ENCODE measurements around the gene PRKAB1.
"Not testable (repeated sequence)": the region's sequence is repeated elsewhere in the genome, so short reads cannot be mapped to it uniquely, and the experiment has no call there.

The PRKAB1 gene

GRCh38 chr12:119667577-119668323, at the start of gene PRKAB1:
Gene PRKAB1, plus strand, starts transcription at chr12:119668133. Its CDS starts 112 bp downstream, at chr12:119668245.
- DNase-seq (ENCODE audit: low spot score) = peak; percentile 97

GRCh38 chr12:119618328-119618896, 49.5 kb upstream of the PRKAB1 start:
- DNase-seq (ENCODE audit: low spot score) = not testable (repeated sequence)

- no peak for DNase-seq (ENCODE audit: low spot score)
These were observed 47.4 kb upstream of the PRKAB1 start for GRCh38 chr12:119620490-119620889.

GRCh38 chr12:119621878-119622277, 46.1 kb upstream of the PRKAB1 start:
- no peak for DNase-seq (ENCODE audit: low spot score)

- no peak for DNase-seq (ENCODE audit: low spot score)
These were observed 43.0 kb upstream of the PRKAB1 start for GRCh38 chr12:119624966-119625365.

- no peak for DNase-seq (ENCODE audit: low spot score)
These were observed 40.8 kb upstream of the PRKAB1 start for GRCh38 chr12:119627019-119627643.

- DNase-seq (ENCODE audit: low spot score) = no peak
These were observed 40.2 kb upstream of the PRKAB1 start for GRCh38 chr12:119627686-119628085.

- DNase-seq (ENCODE audit: low spot score) = no peak
These were observed 37.6 kb upstream of the PRKAB1 start for GRCh38 chr12:119630223-119630780.

GRCh38 chr12:119630962-119631550, 36.9 kb upstream of the PRKAB1 start:
- DNase-seq (ENCODE audit: low spot score) = no peak

GRCh38 chr12:119631930-119632678, 35.8 kb upstream of the PRKAB1 start:
- DNase-seq (ENCODE audit: low spot score) = no peak

- no peak for DNase-seq (ENCODE audit: low spot score)
These were observed 33.2 kb upstream of the PRKAB1 start for GRCh38 chr12:119634743-119635142.

GRCh38 chr12:119642986-119643385, 24.9 kb upstream of the PRKAB1 start:
- DNase-seq (ENCODE audit: low spot score) = no peak

- DNase-seq (ENCODE audit: low spot score) = no peak
These were observed 23.0 kb upstream of the PRKAB1 start for GRCh38 chr12:119644930-119645329.

GRCh38 chr12:119645535-119646059, 22.3 kb upstream of the PRKAB1 start:
- DNase-seq (ENCODE audit: low spot score) = no peak

GRCh38 chr12:119649202-119649808, 18.6 kb upstream of the PRKAB1 start:
- peak; percentile 27 for DNase-seq (ENCODE audit: low spot score)

- no peak for DNase-seq (ENCODE audit: low spot score)
These were observed 15.3 kb upstream of the PRKAB1 start for GRCh38 chr12:119652665-119653064.

GRCh38 chr12:119657001-119657400, 10.9 kb upstream of the PRKAB1 start:
- DNase-seq (ENCODE audit: low spot score) = not testable (repeated sequence)

GRCh38 chr12:119658166-119658565, 9.8 kb upstream of the PRKAB1 start:
- not testable (repeated sequence) for DNase-seq (ENCODE audit: low spot score)

- peak; percentile 71 for DNase-seq (ENCODE audit: low spot score)
These were observed 8.5 kb upstream of the PRKAB1 start for GRCh38 chr12:119659289-119659897.

- DNase-seq (ENCODE audit: low spot score) = no peak
These were observed 7.9 kb upstream of the PRKAB1 start for GRCh38 chr12:119660076-119660475.

GRCh38 chr12:119661882-119662281, 6.1 kb upstream of the PRKAB1 start:
- DNase-seq (ENCODE audit: low spot score) = no peak
